HEK293 (cell line): ENCODE measurements around the gene CNTN4.

ENCODE experiments used
- CTCF ChIA-PET: fragments of 350-600 bp; formaldehyde crosslinking; extraction: SDS; loops from one replicate; lab custom pipeline; 2021; ENCODE audit warnings: antibody characterized with exemption; lab: Yijun Ruan, JAX
- POLR2A ChIA-PET: fragments of 300-600 bp; formaldehyde crosslinking; extraction: SDS; loops from one replicate; lab custom pipeline; 2020; ENCODE audit warnings: antibody characterized with exemption, inconsistent platforms; lab: Yijun Ruan, JAX
- H3K27ac ChIP-seq: fragments of 200-500 bp; sonication (Bioruptor generic); 2 replicates; pipeline ENCODE4 v1.5.1; 2014; ENCODE audit warnings: low read depth, low read length, control low read depth, inconsistent platforms; ENCODE audit errors: extremely low read depth
- H3K36me3 ChIP-seq, 2 experiments: fragments of 200-500 bp in 1 of 2; sonication (Bioruptor generic) in 1 of 2; 1 replicate in 1 of 2; 2 replicates in 1 of 2; pipeline ENCODE4 v1.5.1; 2014 to 2017; ENCODE audit warnings: inconsistent platforms in 2 of 2, low read length in 2 of 2; ENCODE audit not compliant: control insufficient read depth in 2 of 2, insufficient read depth in 1 of 2
- H3K4me1 ChIP-seq: fragments of 200-500 bp; sonication (Bioruptor generic); 2 replicates; pipeline ENCODE4 v1.5.1; 2014; ENCODE audit warnings: mild to moderate bottlenecking, low read length, inconsistent platforms; ENCODE audit not compliant: control insufficient read depth, insufficient read depth
- H3K4me3 ChIP-seq: 2 replicates; pipeline ENCODE4 v1.5.1; 2011; ENCODE audit warnings: low read depth, mild to moderate bottlenecking, control low read depth, low read length, moderate library complexity
- H3K9me3 ChIP-seq: fragments of 200-500 bp; sonication (Bioruptor generic); 2 replicates; pipeline ENCODE4 v1.5.1; 2014; ENCODE audit warnings: low read depth, low read length, inconsistent platforms; ENCODE audit not compliant: control insufficient read depth, insufficient read depth
- GLIS1 ChIP-seq: fragments of 450-650 bp; formaldehyde crosslinking; IDR thresholded peaks from 2 replicates; pipeline ENCODE4 v1.5.1; 2016; ENCODE audit warnings: missing biosample characterization, missing genetic modification characterization
- HOXD13 ChIP-seq: sonication (generic); formaldehyde crosslinking; IDR thresholded peaks from 2 replicates; pipeline ENCODE4 v1.8.0; 2022; ENCODE audit warnings: missing genetic modification reagents, borderline replicate concordance
- KLF10 ChIP-seq: fragments of 450-650 bp; IDR thresholded peaks from 2 replicates; pipeline ENCODE4 v1.5.1; 2018; ENCODE audit warnings: missing biosample characterization, mild to moderate bottlenecking, missing genetic modification characterization
- OSR2 ChIP-seq: fragments of 450-650 bp; formaldehyde crosslinking; IDR thresholded peaks from 2 replicates; pipeline ENCODE4 v1.5.1; 2016; ENCODE audit warnings: missing biosample characterization, missing genetic modification characterization
- REST ChIP-seq: fragments of 450-650 bp; formaldehyde crosslinking; IDR thresholded peaks from 2 replicates; pipeline ENCODE4 v1.5.1; 2016; ENCODE audit warnings: missing biosample characterization, missing genetic modification characterization
- SP2 ChIP-seq: fragments of 450-650 bp; formaldehyde crosslinking; IDR thresholded peaks from 2 replicates; pipeline ENCODE4 v1.5.1; 2016; ENCODE audit warnings: missing biosample characterization, missing genetic modification characterization
- SP3 ChIP-seq: fragments of 450-650 bp; formaldehyde crosslinking; IDR thresholded peaks from 2 replicates; pipeline ENCODE4 v1.5.1; 2016; ENCODE audit warnings: missing biosample characterization, missing genetic modification characterization
- TRIM28 ChIP-seq: IDR thresholded peaks from 2 replicates; pipeline ENCODE4 v1.6.1; 2011; ENCODE audit warnings: low read length, control low read depth, borderline replicate concordance
- ZBTB20 ChIP-seq: fragments of 450-650 bp; formaldehyde crosslinking; IDR thresholded peaks from 2 replicates; pipeline ENCODE4 v1.5.1; 2016; ENCODE audit warnings: missing biosample characterization, missing genetic modification characterization
- ZBTB44 ChIP-seq: fragments of 450-650 bp; IDR thresholded peaks from 2 replicates; pipeline ENCODE4 v1.5.1; 2018; ENCODE audit warnings: missing biosample characterization, mild to moderate bottlenecking, missing genetic modification characterization
- ZBTB8A ChIP-seq: fragments of 450-650 bp; formaldehyde crosslinking; IDR thresholded peaks from 2 replicates; pipeline ENCODE4 v1.5.1; 2016; ENCODE audit warnings: missing biosample characterization, missing genetic modification characterization
- ZIC2 ChIP-seq: fragments of 450-650 bp; formaldehyde crosslinking; IDR thresholded peaks from 2 replicates; pipeline ENCODE4 v1.5.1; 2016; ENCODE audit warnings: missing biosample characterization, missing genetic modification characterization
- ZNF10 ChIP-seq: fragments of 450-650 bp; formaldehyde crosslinking; IDR thresholded peaks from 2 replicates; pipeline ENCODE4 v1.5.1; 2017; ENCODE audit warnings: missing biosample characterization, missing genetic modification characterization
- ZNF211 ChIP-seq: fragments of 450-650 bp; formaldehyde crosslinking; IDR thresholded peaks from 2 replicates; pipeline ENCODE4 v1.5.1; 2016; ENCODE audit warnings: low read depth, missing biosample characterization, missing genetic modification characterization
- ZNF302 ChIP-seq: fragments of 450-650 bp; formaldehyde crosslinking; IDR thresholded peaks from 2 replicates; pipeline ENCODE4 v1.5.1; 2016; ENCODE audit warnings: missing biosample characterization, missing genetic modification characterization, low read depth
- ZNF324 ChIP-seq: fragments of 450-650 bp; formaldehyde crosslinking; IDR thresholded peaks from 2 replicates; pipeline ENCODE4 v1.5.1; 2016; ENCODE audit warnings: missing biosample characterization, missing genetic modification characterization
- ZNF510 ChIP-seq: fragments of 450-650 bp; formaldehyde crosslinking; IDR thresholded peaks from 2 replicates; pipeline ENCODE4 v1.5.1; 2018; ENCODE audit warnings: mild to moderate bottlenecking, missing genetic modification characterization, missing biosample characterization; ENCODE audit not compliant: insufficient replicate concordance
- ZNF513 ChIP-seq: fragments of 450-650 bp; IDR thresholded peaks from 2 replicates; pipeline ENCODE4 v1.5.1; 2018; ENCODE audit warnings: missing biosample characterization, missing genetic modification characterization
- ZNF530 ChIP-seq: fragments of 450-650 bp; formaldehyde crosslinking; IDR thresholded peaks from 2 replicates; pipeline ENCODE4 v1.5.1; 2016; ENCODE audit warnings: low read depth, missing biosample characterization, missing genetic modification characterization
- ZNF677 ChIP-seq: fragments of 450-650 bp; IDR thresholded peaks from 2 replicates; pipeline ENCODE4 v1.5.0; 2018; ENCODE audit warnings: missing biosample characterization, mild to moderate bottlenecking, missing genetic modification characterization, moderate library complexity
- ZSCAN16 ChIP-seq: fragments of 450-650 bp; formaldehyde crosslinking; IDR thresholded peaks from 2 replicates; pipeline ENCODE4 v1.5.1; 2016; ENCODE audit warnings: missing biosample characterization, missing genetic modification characterization

The CNTN4 gene

GRCh38 chr3:2495746-2496145 lies 397.1 kb downstream of the CNTN4 start:
- no peak for TF ChIP-seq ZSCAN16
- TF ChIP-seq HOXD13: no peak
- no peak for TF ChIP-seq ZNF302 (tag by site-specific recombination)
- TF ChIP-seq ZBTB8A (tag by site-specific recombination): no peak
- TF ChIP-seq ZNF513 (tag by site-specific recombination): no peak
- TF ChIP-seq SP3 (tag by site-specific recombination): no peak
- no peak for TF ChIP-seq ZNF510 (tag by site-specific recombination)
- no peak for TF ChIP-seq ZNF10 (tag by site-specific recombination)
- no peak for TF ChIP-seq KLF10 (tag by site-specific recombination)
- no peak for TF ChIP-seq TRIM28
- no peak for TF ChIP-seq SP2 (tag by site-specific recombination)
- TF ChIP-seq ZIC2 (tag by site-specific recombination): no peak
- no peak for TF ChIP-seq ZNF211 (tag by site-specific recombination)
- TF ChIP-seq REST (tag by site-specific recombination): no peak
- TF ChIP-seq ZNF324 (tag by site-specific recombination): no peak
- TF ChIP-seq OSR2 (tag by site-specific recombination): no peak
- H3K4me1 ChIP-seq: no peaks in the 10 kb centered on the region
- H3K27ac ChIP-seq: no peak overlapping the region
- no peak overlapping the region for H3K4me3 ChIP-seq
- no peaks in the 10 kb centered on the region for H3K36me3 ChIP-seq
- ChIA-PET POLR2A (no interaction called here), CTCF (interaction anchor here (0.7 kb wide), 1 partner anchor 10 kb away, joined by 4 read pairs; no protein-coding TSS in a partner anchor)
- no peaks in the 10 kb centered on the region for H3K9me3 ChIP-seq

GRCh38 chr3:2504912-2505311 lies 406.2 kb downstream of the CNTN4 start:
- H3K9me3 ChIP-seq: no peaks in the 10 kb centered on the region
- no peak for TF ChIP-seq ZNF677 (tag by site-specific recombination)
- TF ChIP-seq ZBTB20 (tag by site-specific recombination): no peak
- no peak for TF ChIP-seq ZBTB44
- no peak for TF ChIP-seq GLIS1 (tag by site-specific recombination)
- TF ChIP-seq ZSCAN16: no peak
- TF ChIP-seq ZNF530 (tag by site-specific recombination): no peak
- TF ChIP-seq, all 188 proteins: peak for 0
- H3K27ac ChIP-seq: no peak overlapping the region
- ChIA-PET POLR2A (no interaction called here), CTCF (interaction anchor here (0.6 to 0.8 kb wide), 2 partner anchors 153 to 170 kb away, joined by 3 to 4 read pairs; no protein-coding TSS in a partner anchor)
- H3K36me3 ChIP-seq: no peaks in the 10 kb centered on the region
- H3K4me1 ChIP-seq: no peaks in the 10 kb centered on the region
- H3K4me3 ChIP-seq: no peak overlapping the region
